HL-60 (cell line): ENCODE results near the gene USH2A.

Experiments used
- CTCF ChIP-seq: IDR thresholded peaks from one replicate; pipeline ENCODE4 v1.5.1; 2011; ENCODE audit warnings: low read length, control low read depth, inconsistent platforms; ENCODE audit not compliant: insufficient read depth
- GABPA ChIP-seq: IDR thresholded peaks from 2 replicates; pipeline ENCODE4 v1.6.1; 2012; ENCODE audit warnings: low read depth
- POLR2AphosphoS5 ChIP-seq: IDR thresholded peaks from 2 replicates; pipeline ENCODE4 v1.6.1; 2012; ENCODE audit warnings: low read depth

- TF ChIP-seq CTCF (no peak), GABPA (no peak), POLR2AphosphoS5 (no peak)
Observed at GRCh38 chr1:215900684-215901083, 522.6 kb downstream of the USH2A start.
